Skeletal muscle tissue (tissue), 4 donors: ENCODE results near the gene DNASE1L1. TPM values are rescaled to one million over a fixed set of nuclear protein-coding genes. Genes with fewer than 3 reads are reported as not detected.

ENCODE experiments used
- H3K27ac ChIP-seq: one replicate; pipeline ENCODE4 v1.7.0; 2013; ENCODE audit warnings: mild to moderate bottlenecking, low read depth, low read length, inconsistent platforms
- H3K27me3 ChIP-seq, 3 donors: one replicate each; pipeline ENCODE4 v1.7.0; 2013; ENCODE audit warnings: low read length in 3 of 3; ENCODE audit not compliant: control insufficient read depth in 3 of 3, insufficient read depth in 3 of 3
- H3K36me3 ChIP-seq, 3 donors: one replicate each; pipeline ENCODE4 v1.7.0; 2013; ENCODE audit warnings: low read length in 3 of 3; ENCODE audit not compliant: control insufficient read depth in 3 of 3, insufficient read depth in 3 of 3
- H3K4me1 ChIP-seq, 3 donors: one replicate each; pipeline ENCODE4 v1.7.0; 2013; ENCODE audit warnings: low read length in 3 of 3, mild to moderate bottlenecking in 3 of 3; ENCODE audit not compliant: control insufficient read depth in 3 of 3, insufficient read depth in 3 of 3
- H3K4me3 ChIP-seq, 3 donors: one replicate each; pipeline ENCODE4 v1.7.0; 2013; ENCODE audit warnings: low read length in 3 of 3
- H3K9ac ChIP-seq, 3 donors: one replicate each; pipeline ENCODE4 v1.7.0; 2013; ENCODE audit warnings: low read length in 3 of 3, mild to moderate bottlenecking in 3 of 3, moderate library complexity in 2 of 3, low read depth in 1 of 3
- H3K9me3 ChIP-seq, 3 donors: one replicate each; pipeline ENCODE4 v1.7.0; 2013; ENCODE audit warnings: low read length in 3 of 3; ENCODE audit not compliant: control insufficient read depth in 3 of 3
- total RNA-seq: library from RNA; depleted of rRNA; stranded (reverse); fragments of >200 nt; gene quantifications from one replicate; pipeline ENCODE4 v1.2.3, GENCODE V29; 2014
- donor health status: Osteomylitis.

DNASE1L1 gene
- 47.0 TPM for total RNA-seq

GRCh38 chrX:154409222-154409871, at the start of gene DNASE1L1:
TSS of gene DNASE1L1 (minus strand) at chrX:154409254. CDS start at chrX:154405568, 3,686 bp downstream.
- Histone ChIP-seq H3K4me3 (peak within 1 kb of the TSS; percentile 65 to 73 (median 69)), H3K36me3 (peaks cover 0 to 18% (median 3%) of the 10 kb centered on the region in 3 donors), H3K27ac (peak within 1 kb of the TSS; percentile 95), H3K9ac (peak within 1 kb of the TSS; percentile 72 to 88 (median 80)), H3K4me1 (peaks cover 18 to 21% (median 19%) of the 10 kb centered on the region in 3 donors), H3K27me3 (no peaks in the 10 kb centered on the region), H3K9me3 (no peaks in the 10 kb centered on the region)

- Histone ChIP-seq H3K9me3 (no peaks in the 10 kb centered on the region), H3K36me3 (no peaks in the 10 kb centered on the region), H3K27ac (no peak within 1 kb of the TSS), H3K9ac (peak within 1 kb of the TSS in 2 of 3 donors; percentile 38 to 68), H3K4me3 (peak within 1 kb of the TSS; percentile 48 to 67 (median 65)), H3K4me1 (peaks cover 0 to 8% (median 2%) of the 10 kb centered on the region in 3 donors), H3K27me3 (no peaks in the 10 kb centered on the region)
Observed at GRCh38 chrX:154458116-154458953, 49.3 kb upstream of the DNASE1L1 start, which contains the start of gene PLXNA3. TSS of gene PLXNA3 (plus strand) at chrX:154458281. CDS start at chrX:154460184, 1,903 bp downstream.

GRCh38 chrX:154457491-154458115, 48.5 kb upstream of the DNASE1L1 start:
- no peaks in the 10 kb centered on the region for H3K27me3 ChIP-seq
- peaks cover 0 to 3% (median 1%) of the 10 kb centered on the region in 3 donors for H3K36me3 ChIP-seq
- H3K4me3 ChIP-seq: peak overlapping the region; percentile 38 to 56 (median 43)
- H3K27ac ChIP-seq: no peak overlapping the region
- peak overlapping the region in 1 of 3 donors; percentile 62 for H3K9ac ChIP-seq
- H3K4me1 ChIP-seq: peaks cover 0 to 8% (median 2%) of the 10 kb centered on the region in 3 donors
- no peaks in the 10 kb centered on the region for H3K9me3 ChIP-seq

- Histone ChIP-seq H3K9me3 (no peaks in the 10 kb centered on the region), H3K36me3 (peaks cover 14 to 29% (median 23%) of the 10 kb centered on the region in 3 donors), H3K9ac (no peak overlapping the region), H3K27ac (no peak overlapping the region), H3K27me3 (no peaks in the 10 kb centered on the region), H3K4me1 (no peaks in the 10 kb centered on the region), H3K4me3 (no peak overlapping the region)
Observed at GRCh38 chrX:154452823-154453222, 43.8 kb upstream of the DNASE1L1 start.

- Histone ChIP-seq H3K9me3 (no peaks in the 10 kb centered on the region), H3K9ac (no peak overlapping the region), H3K36me3 (peaks cover 22 to 44% (median 30%) of the 10 kb centered on the region in 3 donors), H3K27ac (no peak overlapping the region), H3K27me3 (no peaks in the 10 kb centered on the region), H3K4me1 (peaks cover 2 to 7% (median 5%) of the 10 kb centered on the region in 3 donors), H3K4me3 (no peak overlapping the region)
Observed at GRCh38 chrX:154450312-154450711, 41.3 kb upstream of the DNASE1L1 start.

GRCh38 chrX:154449618-154450017, 40.6 kb upstream of the DNASE1L1 start:
- Histone ChIP-seq H3K27ac (no peak overlapping the region), H3K4me1 (peaks cover 9 to 14% (median 12%) of the 10 kb centered on the region in 3 donors), H3K27me3 (no peaks in the 10 kb centered on the region), H3K36me3 (peaks cover 22 to 44% (median 30%) of the 10 kb centered on the region in 3 donors), H3K9ac (no peak overlapping the region), H3K4me3 (no peak overlapping the region), H3K9me3 (no peaks in the 10 kb centered on the region)

GRCh38 chrX:154448484-154448883, 39.4 kb upstream of the DNASE1L1 start:
- H3K4me3 ChIP-seq: no peak overlapping the region
- H3K9ac ChIP-seq: no peak overlapping the region
- H3K4me1 ChIP-seq: peaks cover 13 to 19% (median 15%) of the 10 kb centered on the region in 3 donors
- no peak overlapping the region for H3K27ac ChIP-seq
- H3K36me3 ChIP-seq: peaks cover 22 to 44% (median 30%) of the 10 kb centered on the region in 3 donors
- no peaks in the 10 kb centered on the region for H3K27me3 ChIP-seq
- no peaks in the 10 kb centered on the region for H3K9me3 ChIP-seq

GRCh38 chrX:154446430-154446829, 37.4 kb upstream of the DNASE1L1 start:
- Histone ChIP-seq H3K27ac (no peak overlapping the region), H3K27me3 (no peaks in the 10 kb centered on the region), H3K4me3 (no peak overlapping the region), H3K9ac (peak overlapping the region in 1 of 3 donors; percentile 3), H3K9me3 (no peaks in the 10 kb centered on the region), H3K36me3 (peaks cover 30 to 47% (median 35%) of the 10 kb centered on the region in 3 donors), H3K4me1 (peaks cover 16 to 24% (median 16%) of the 10 kb centered on the region in 3 donors)

GRCh38 chrX:154445776-154446175, 36.7 kb upstream of the DNASE1L1 start:
- H3K4me3 ChIP-seq: no peak overlapping the region
- H3K27ac ChIP-seq: no peak overlapping the region
- peaks cover 30 to 48% (median 39%) of the 10 kb centered on the region in 3 donors for H3K36me3 ChIP-seq
- H3K9me3 ChIP-seq: no peaks in the 10 kb centered on the region
- H3K27me3 ChIP-seq: no peaks in the 10 kb centered on the region
- H3K4me1 ChIP-seq: peaks cover 16 to 24% (median 16%) of the 10 kb centered on the region in 3 donors
- no peak overlapping the region for H3K9ac ChIP-seq
